Upper lobe of right lung (tissue), 1 donor: ENCODE results near the gene IGSF23. TPM values are rescaled to one million over a fixed set of nuclear protein-coding genes. Genes with fewer than 3 reads are reported as not detected.

Experiments
- ATAC-seq: fragments of 200-7000 bp; cut with Tn5 transposase; one replicate; pipeline ENCODE4 v1.9.1; 2020; ENCODE audit warnings: mild to moderate bottlenecking, moderate library complexity
- DNase-seq: peaks from one replicate; pipeline ENCODE4 v3.0.0-alpha.2; 2020
- H3K27ac ChIP-seq: fragments of 200-600 bp; one replicate; pipeline ENCODE4 v1.8.0; 2022
- H3K27me3 ChIP-seq: fragments of 200-600 bp; one replicate; pipeline ENCODE4 v1.8.0; 2022; ENCODE audit warnings: mild to moderate bottlenecking
- H3K36me3 ChIP-seq: fragments of 200-600 bp; one replicate; pipeline ENCODE4 v1.8.0; 2022
- H3K4me1 ChIP-seq: fragments of 200-600 bp; one replicate; pipeline ENCODE4 v1.8.0; 2022
- H3K4me3 ChIP-seq: fragments of 200-600 bp; one replicate; pipeline ENCODE4 v1.8.0; 2022; ENCODE audit warnings: mild to moderate bottlenecking
- H3K9me3 ChIP-seq: fragments of 200-600 bp; one replicate; pipeline ENCODE4 v1.8.0; 2022
- intact Hi-C: fragments of 100-400 bp; cut with DNase I; formaldehyde crosslinking; loops from one replicate; pipeline ENCODE4 v1.11.0; 2022
- total RNA-seq: library from RNA; stranded (reverse); fragmentation: NEBNext Ultra II Directional; extraction: Animal tissue kit (Norgen Biotek cat#: 25700); gene quantifications from one replicate; pipeline ENCODE4 v1.2.1, GENCODE V29; 2021
- TF ChIP-seq, protein P1 (sequence below): fragments of 200-600 bp; IDR thresholded peaks from one replicate; pipeline ENCODE4 v1.8.0; 2022; ENCODE audit warnings: antibody characterized with exemption
- donor health status: DM: no; HTN: yes; CAD: no; lungs with severe emphysema.

Gene IGSF23
- total RNA-seq, 1 donor from 2014 or later, result not detected

DNA sequence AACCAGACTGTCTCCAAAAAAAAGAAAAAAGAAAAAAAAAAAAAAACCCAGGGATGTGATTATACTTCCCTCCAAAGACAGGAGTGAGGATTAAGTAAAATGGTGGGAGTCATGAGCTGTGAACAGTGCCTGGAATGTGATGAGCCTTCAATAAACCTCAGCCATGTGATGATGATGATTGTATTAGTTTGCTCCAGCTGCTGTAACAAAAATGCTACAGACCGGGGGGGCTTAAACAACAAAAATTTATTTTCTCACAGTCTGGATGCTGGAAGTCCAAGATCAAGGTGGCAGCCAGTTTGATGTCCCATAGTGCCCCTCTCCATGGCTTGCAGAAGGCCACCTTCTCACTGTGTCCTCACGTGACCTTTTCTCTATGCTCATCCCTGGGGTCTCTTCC is 21.4 kb downstream of the IGSF23 start:
- no peak for DNase-seq
- intact Hi-C loops, result no loop called here
- TF ChIP-seq, protein P1, sequence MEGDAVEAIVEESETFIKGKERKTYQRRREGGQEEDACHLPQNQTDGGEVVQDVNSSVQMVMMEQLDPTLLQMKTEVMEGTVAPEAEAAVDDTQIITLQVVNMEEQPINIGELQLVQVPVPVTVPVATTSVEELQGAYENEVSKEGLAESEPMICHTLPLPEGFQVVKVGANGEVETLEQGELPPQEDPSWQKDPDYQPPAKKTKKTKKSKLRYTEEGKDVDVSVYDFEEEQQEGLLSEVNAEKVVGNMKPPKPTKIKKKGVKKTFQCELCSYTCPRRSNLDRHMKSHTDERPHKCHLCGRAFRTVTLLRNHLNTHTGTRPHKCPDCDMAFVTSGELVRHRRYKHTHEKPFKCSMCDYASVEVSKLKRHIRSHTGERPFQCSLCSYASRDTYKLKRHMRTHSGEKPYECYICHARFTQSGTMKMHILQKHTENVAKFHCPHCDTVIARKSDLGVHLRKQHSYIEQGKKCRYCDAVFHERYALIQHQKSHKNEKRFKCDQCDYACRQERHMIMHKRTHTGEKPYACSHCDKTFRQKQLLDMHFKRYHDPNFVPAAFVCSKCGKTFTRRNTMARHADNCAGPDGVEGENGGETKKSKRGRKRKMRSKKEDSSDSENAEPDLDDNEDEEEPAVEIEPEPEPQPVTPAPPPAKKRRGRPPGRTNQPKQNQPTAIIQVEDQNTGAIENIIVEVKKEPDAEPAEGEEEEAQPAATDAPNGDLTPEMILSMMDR, result no peak
- Histone ChIP-seq H3K9me3 (no peaks in the 10 kb centered on the region), H3K4me3 (no peak overlapping the region), H3K27ac (no peak overlapping the region), H3K36me3 (no peaks in the 10 kb centered on the region), H3K27me3 (no peaks in the 10 kb centered on the region), H3K4me1 (peaks cover 12% of the 10 kb centered on the region)
- no peak for ATAC-seq

DNA sequence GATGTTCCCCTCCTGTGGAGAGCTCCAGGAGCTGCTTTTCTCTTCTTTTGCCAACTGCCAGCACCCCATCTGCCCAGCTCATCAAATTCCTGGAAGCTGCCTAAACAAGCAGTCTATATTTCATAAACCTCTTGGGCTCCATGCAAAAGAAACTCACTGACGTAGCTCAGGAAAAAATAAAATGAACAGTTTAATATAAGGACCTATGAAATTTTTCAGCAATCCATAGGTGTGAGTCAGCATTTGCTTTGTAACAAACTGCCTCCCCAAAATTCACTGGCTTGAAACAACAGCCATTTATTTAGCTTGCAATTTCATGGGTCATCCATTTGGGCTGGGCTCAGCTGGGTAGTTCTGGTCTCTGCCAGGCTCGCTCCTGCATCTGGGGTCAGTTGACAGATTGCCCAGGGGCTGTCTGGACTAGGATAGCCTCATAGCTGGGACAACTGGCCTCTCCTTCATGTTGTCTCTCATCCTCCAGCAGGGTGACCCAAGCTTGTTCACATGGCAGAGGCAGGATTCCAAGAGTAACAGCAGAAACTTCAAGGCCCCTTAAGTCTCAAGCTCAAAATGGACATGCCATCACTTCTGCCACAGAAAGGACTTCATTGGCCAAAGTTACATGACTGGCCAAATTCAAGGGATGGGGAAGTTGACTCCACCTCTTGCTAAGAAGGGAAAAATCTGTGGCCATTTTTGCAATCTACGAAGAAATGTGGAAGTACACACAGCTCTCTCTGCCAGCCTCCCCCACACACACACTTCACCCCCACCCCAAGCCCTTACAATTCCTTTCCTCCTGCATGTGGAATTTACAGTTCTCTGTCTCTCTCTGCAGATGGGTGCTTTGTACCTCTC is 22.4 kb downstream of the IGSF23 start:
- peak; percentile 94 for ATAC-seq
- no peak for DNase-seq
- H3K27ac ChIP-seq, result no peak overlapping the region
- TF ChIP-seq, protein P1, result no peak
- intact Hi-C loops, result no loop called here
- H3K27me3 ChIP-seq, result no peaks in the 10 kb centered on the region
- no peak overlapping the region for H3K4me3 ChIP-seq
- peaks cover 12% of the 10 kb centered on the region for H3K4me1 ChIP-seq
- H3K36me3 ChIP-seq, result no peaks in the 10 kb centered on the region
- H3K9me3 ChIP-seq, result no peaks in the 10 kb centered on the region

DNA sequence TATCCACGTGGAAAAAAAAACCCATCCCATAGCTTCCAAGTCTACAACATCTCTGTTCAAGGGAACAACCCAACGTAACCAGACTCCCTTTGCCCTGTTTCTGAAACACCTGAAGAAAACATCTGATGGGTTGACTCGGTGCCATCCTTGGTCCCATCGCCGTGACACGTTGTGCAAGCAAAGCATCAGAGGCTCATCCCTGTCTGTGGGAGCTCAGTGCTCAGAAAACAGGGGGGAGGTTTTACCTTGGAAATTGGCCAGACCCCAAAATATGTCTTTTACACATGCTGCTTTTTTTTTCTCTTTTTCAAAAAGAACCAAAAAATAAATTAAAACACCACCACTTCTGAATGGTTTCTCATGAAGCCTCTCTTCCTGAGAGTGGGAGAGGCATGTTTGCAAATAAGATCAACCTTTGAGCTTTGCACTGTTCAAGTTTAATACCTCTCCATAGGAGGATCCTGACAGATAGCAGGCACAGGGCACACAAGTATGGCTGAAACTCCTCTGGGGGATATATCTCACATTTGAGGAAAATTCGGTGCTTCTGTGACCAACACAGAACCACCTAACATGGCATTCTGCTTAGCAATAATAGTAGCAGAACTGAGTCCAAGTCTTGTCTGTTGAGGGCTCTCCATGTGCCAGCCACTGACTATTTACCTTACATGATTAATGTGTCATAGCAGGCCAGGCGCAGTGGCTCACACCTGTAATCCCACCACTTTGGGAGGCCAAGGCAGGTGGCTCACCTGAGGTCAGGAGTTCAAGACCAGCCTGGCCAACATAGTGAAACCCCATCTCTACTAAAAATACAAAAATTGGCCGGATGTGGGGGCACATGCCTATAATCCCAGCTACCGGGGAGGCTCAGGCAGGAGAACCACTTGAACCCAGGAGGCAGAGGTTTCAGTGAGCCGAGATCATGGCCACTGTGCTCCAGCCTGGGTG is 23.4 kb downstream of the IGSF23 start:
- H3K27ac ChIP-seq, result no peak overlapping the region
- H3K4me3 ChIP-seq, result no peak overlapping the region
- H3K9me3 ChIP-seq, result no peaks in the 10 kb centered on the region
- DNase-seq, result no peak
- intact Hi-C loops, result no loop called here
- TF ChIP-seq, protein P1, result no peak
- H3K36me3 ChIP-seq, result no peaks in the 10 kb centered on the region
- no peak for ATAC-seq
- H3K4me1 ChIP-seq, result peaks cover 12% of the 10 kb centered on the region
- no peaks in the 10 kb centered on the region for H3K27me3 ChIP-seq

DNA sequence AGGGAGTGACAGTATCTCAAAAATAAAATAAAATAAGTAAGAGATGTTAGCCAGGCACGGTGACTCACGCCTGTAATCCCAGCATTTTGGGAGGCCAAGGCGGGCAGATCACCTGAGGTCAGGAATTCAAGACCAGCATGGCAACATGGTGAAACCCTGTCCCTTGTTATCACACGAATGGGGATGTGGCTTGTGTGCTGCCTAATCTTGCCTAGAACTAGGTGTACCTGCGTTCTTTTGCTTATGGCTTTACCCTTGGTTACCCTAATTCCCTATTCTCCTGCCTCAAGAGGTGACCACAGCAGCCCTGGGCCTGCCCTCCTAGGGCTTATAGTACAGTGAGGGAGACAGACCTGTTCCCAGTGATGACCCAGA is 24.0 kb downstream of the IGSF23 start:
- no peaks in the 10 kb centered on the region for H3K27me3 ChIP-seq
- no peaks in the 10 kb centered on the region for H3K9me3 ChIP-seq
- H3K4me1 ChIP-seq, result peaks cover 12% of the 10 kb centered on the region
- TF ChIP-seq, protein P1, result no peak
- DNase-seq (no peak), ATAC-seq (no peak)
- H3K36me3 ChIP-seq, result no peaks in the 10 kb centered on the region
- H3K4me3 ChIP-seq, result no peak overlapping the region
- intact Hi-C loops, result no loop called here
- no peak overlapping the region for H3K27ac ChIP-seq

DNA sequence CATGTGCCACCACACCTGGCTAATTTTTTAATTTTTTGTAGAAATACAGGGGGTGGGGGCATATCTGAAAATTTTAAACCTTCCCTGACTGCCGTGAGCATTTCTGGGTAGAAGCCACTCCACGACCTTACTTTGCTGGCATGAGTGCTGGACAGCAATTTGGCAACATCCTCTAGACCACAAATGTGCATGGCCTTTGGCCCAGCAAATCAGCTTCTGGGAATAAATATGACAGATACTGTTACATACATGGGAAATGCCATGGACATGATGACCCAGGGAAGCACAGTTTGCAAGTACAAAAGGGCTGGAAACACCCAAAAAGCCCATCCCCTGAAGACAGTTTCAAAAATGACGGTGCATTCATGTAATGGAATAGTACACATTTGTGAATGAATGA is 27.2 kb downstream of the IGSF23 start:
- intact Hi-C loops, result no loop called here
- no peak overlapping the region for H3K4me3 ChIP-seq
- H3K27ac ChIP-seq, result no peak overlapping the region
- H3K9me3 ChIP-seq, result no peaks in the 10 kb centered on the region
- TF ChIP-seq, protein P1, result no peak
- H3K27me3 ChIP-seq, result no peaks in the 10 kb centered on the region
- ATAC-seq (no peak), DNase-seq (no peak)
- no peaks in the 10 kb centered on the region for H3K36me3 ChIP-seq
- H3K4me1 ChIP-seq, result peaks cover 3% of the 10 kb centered on the region
